Daoy (cell line): Measurements from ENCODE around the gene STK24. TPM values are rescaled to one million over a fixed set of nuclear protein-coding genes. Genes with fewer than 3 reads are reported as not detected.

Experiments
- DNase-seq: peaks from one replicate; pipeline ENCODE4 v3.0.0-alpha.2; 2015; ENCODE audit warnings: low read depth
- total RNA-seq: library from RNA; depleted of rRNA; stranded (reverse); fragments of >200 nt; shearing (Covaris generic); gene quantifications from 2 replicates; pipeline ENCODE4 v1.2.3, GENCODE V29; 2014; rRNA removed

Gene STK24
- total RNA-seq, 1 experiment from 2014 or later, result 62.6 TPM

DNA sequence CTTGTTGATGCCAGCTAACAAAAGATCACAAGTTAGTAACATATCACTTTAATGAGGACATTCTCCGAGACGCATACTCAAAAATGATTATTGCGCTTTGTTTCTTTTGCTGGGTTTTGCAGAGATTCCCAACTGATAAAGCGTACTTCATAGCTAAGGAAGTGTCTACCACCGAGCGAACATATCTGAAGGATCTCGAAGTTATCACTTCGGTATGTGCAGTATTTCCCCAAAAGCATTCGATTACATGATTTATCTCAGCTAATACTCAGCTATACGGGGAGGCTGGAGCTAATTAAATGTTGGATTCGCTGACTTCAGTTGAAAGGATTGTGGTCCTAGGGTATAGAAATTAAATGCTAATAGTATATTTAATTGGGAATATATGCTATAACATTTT is 166.3 kb downstream of the STK24 start:
- DNase-seq, result no peak

DNA sequence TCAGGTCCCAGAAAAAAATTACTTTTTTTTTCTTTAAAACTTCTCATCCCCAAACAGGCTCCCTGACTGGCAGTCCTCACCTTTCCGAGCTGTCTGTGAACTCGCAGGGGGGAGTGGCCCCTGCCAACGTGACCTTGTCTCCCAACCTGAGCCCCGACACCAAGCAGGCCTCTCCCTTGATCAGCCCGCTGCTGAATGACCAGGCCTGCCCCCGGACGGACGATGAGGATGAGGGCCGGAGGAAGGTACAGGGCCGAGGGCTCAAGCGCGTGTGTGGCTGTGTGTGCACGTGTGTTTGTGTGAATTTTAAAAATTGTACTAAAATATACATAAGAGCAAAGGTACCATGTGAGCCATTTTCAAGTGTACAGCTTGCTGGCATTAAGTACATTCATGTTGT is 167.6 kb downstream of the STK24 start:
- no peak for DNase-seq

DNA sequence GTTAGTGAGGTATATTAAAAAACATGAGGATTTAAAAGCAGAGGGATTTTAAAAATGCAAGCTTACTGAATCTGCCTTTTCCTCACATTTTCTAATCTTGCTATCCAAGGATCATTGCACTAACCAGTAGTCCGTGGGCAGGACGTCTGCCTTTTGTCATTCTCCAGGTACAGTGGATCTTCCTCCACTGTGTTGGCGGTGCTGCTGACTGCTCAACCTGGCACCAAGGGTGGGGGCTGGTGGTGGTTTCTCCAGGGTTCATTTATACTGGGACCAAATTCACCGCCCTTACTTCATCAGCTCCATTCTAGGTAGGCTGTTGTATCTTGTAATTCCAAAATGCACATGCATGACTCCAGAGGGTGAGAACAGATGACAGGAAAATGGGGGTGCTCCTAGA is 169.3 kb downstream of the STK24 start:
- DNase-seq, result no peak

DNA sequence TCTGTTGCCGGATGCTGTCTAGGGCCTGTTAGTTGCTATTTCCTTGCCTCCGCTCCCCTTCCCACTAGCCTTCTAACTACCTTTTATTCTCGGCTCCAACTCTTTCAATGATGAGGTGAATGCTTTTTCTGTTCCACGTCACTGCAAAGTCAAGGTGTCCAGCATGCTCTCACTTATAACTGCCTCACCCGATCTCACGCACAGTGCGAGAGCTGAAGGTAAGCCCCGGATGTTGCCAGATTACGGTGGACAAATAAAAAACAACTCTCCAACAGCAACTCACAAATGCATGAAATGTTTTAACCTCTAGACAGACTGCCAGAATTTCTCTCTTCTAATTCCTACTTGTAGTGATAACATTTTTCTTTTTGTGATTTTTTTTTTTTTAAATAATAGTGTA is 169.9 kb downstream of the STK24 start:
- DNase-seq, result no peak

DNA sequence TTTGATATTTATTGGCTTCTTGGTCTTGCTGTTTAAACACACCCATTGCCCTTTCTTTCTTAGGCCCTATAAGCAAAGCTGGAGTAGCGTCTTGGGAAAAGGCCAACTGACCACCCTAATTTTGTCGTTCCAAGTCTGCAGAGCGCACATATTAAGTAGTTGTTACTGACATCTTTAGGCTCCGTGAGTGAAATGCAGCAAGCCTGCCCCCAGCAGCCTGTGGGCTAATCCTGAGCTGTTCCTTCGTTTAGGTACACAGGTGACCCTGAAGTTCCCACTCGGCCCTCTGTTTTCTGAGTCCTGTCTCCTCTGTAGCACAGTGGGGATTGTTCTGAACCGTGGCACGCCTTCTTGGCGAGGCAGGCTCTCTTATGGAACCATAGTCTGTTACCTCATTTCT is 170.5 kb downstream of the STK24 start:
- no peak for DNase-seq

DNA sequence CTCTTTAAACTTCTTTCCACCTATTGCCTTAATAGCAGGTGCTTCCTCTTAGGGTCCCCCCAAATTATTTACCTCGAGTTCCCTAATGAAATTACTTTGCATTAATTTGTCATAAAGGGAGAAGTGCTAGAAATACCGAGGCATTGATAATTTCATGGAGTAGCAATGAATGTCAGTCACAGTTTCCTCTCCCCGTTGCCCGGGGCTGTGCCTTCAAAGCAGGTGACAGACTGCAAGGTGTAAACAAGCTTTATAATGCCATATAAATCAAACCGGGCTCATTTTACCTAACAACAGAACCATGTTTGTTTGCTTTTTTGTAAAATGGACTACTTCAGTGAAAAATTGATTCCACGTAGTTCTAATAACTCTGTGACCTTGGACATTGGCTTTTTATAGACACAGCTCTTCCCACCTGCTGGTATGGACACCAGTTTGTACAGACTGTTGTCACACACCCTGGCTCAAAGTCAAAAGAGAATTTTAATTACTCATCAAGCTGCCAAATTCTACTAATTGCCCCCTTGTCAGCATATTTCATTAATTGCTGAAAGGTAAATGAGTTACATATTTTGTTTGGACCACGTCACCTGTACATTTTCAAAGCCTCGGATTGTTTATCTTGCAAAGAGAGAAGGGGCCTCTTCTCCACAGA is 171.1 kb downstream of the STK24 start:
- no peak for DNase-seq

DNA sequence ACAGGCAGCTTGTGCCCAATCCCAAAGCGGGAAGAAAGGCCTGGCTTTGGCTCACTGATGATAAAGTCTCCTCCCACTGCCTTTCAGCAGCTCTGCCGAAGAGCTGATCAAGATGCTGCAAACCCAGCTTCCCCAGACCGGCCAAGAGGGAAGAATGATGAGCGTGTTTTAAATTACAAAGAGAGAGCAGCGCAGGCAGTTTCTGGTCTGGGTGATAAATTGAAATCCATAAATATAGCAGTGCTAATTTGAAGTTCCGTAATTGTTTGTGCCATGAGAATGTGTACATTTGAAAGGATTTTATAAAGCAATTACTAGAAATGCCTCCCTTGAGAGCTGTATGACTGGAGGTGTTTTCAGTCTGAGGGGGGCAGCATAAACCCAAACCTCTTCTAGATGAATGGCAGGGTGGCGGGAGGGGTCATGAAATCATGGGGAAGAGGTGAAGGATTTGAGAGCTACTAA is 171.8 kb downstream of the STK24 start:
- DNase-seq, result no peak

DNA sequence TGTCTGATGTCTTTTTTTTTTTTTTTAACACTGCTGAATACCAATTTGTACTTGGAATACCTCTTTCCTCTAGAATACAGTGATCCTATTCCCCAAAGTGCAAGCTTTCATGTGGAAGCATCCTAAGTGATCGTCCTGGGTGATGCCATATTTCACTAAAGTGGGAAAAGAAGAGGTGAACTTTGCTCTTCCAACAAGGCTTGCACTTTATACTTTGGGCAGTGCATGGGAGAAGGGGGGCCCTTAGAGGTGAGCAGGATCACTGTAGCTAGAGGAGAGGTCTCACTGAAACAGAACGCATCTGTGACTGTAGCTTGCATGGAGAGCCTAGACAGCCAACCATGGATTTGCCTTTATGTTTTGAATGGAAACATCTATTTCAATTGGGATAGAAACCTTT is 173.8 kb downstream of the STK24 start:
- DNase-seq, result no peak

DNA sequence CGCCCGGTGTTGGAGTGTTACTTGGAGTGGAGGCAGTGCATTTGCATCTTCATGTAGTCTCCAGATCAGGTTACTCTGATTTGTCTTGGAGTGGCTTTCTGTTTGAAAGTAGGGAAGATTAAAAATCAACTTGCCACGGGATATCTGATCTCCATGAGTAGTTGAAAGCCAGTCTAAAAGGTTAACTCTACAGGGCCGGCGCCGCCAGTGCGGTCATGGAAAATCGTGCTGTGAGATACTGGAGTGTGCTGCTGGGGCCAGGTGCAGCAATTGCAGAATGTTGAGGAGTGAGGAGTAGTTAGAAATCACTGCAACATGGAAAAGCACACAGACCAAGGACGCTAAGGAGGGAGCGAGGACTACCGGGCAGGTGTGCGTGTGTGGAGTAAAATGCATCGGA is 175.0 kb downstream of the STK24 start:
- no peak for DNase-seq

DNA sequence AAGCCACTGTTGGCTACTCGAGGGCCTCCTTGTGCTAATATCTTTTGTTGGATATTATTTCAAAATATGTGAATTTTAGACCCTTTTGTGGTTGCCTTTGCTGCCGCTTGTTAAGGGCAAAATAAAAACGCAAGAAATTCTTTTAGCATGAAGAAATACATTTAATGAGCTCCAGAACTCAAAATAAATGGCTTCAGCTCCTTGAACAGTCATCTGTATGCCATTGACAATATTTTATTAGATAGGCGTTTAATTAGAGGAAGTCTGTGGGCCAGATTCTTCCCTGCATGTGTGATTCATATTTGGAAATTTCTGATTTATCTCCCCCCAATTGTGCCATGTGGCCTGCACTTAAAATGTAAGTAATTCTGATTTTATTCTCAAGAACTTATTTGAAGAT is 177.2 kb downstream of the STK24 start:
- DNase-seq, result no peak

DNA sequence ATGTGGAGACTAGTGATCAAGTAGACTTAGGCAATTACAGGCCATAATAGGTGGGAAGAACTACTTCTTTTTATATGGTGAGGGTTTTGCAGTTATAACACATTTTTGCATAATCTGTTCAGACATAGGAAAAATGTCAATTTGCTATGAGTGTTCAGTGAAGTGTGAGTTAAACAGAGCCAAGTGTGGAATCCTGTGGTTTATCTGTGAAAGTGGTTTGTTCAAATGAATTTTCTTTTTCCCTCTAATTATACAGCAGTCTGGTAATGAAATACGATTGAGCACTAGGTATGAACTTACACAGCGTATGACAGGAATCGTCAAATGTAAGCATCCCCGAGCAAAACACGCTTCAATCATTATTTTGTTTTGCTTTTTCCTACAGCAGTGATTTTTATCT is 178.3 kb downstream of the STK24 start:
- no peak for DNase-seq

DNA sequence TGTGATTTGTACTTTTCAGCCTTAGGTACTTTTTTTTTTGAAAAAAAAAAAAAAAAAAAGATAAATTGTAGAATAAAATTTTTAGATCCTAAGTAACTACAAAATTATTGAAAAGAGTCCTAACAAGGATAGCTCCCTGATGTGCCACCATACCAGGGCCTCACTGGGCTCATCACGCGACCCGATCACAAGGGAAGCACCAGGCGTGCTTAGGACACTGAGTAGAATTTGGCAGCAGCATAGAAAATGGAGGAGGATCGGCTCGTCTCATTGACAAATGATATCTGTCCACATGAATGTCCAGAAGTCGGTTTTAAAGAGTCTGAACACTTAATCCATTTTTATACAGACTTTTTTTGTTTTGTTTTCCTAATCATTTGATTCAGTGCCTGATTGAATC is 179.0 kb downstream of the STK24 start:
- no peak for DNase-seq

DNA sequence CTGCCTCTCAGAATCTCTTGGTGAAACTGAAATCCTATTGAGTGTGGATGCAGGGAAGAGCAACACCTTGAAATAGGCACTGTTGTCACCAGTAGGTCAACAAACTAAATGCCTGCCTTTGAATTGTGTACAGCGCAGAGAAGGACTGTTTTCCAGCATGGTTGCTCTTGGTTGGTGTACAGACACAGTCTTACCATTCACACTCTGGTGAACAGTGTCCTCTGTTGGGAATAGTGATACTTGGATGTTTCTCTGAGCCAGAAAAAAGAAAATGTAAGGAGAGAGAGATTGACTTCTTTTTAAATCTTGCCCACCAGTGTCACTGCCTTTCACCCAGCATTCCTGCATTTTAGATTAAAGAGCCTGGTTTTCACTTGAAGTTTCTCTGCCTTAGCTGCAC is 179.7 kb downstream of the STK24 start:
- DNase-seq, result no peak

DNA sequence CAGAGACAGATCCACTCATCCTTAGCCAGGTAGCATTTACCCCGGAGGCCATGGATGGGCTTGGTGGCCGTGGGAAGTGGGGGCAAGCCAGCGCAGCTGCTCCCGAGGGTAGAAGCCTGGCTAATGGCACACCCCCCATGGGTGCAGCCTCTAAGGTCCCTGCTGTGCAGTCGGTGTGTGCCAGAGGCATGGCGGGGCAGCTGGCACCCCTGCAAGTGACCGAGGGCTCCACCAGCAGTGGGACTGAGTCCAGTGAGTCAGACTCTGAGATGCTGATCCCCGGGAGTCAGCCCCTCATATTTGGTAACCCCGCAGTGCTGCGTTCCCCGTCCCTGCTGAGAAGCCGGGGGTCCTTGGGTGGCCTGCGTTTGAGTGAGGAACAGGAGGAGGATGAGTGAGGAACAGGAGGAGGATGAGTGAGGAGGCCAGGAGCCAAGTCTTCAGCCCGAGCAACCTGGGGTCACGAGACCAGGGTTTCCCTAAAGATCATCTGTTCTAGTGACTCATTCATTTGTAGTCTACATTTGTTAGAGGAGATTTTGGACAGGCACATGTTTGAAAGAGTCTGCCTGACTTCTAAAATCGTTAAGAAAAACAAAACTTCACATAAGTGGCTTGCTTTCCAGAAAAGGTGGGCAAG is 180.7 kb downstream of the STK24 start:
- DNase-seq, result no peak

Other genes starting within 250 kb of the STK24 start
- gene SLC15A1, start 175.6 kb upstream of the STK24 start, total RNA-seq, result not detected in 2 replicates